ENCODE measurements around the gene UBAC2.

Gene UBAC2

DNA sequence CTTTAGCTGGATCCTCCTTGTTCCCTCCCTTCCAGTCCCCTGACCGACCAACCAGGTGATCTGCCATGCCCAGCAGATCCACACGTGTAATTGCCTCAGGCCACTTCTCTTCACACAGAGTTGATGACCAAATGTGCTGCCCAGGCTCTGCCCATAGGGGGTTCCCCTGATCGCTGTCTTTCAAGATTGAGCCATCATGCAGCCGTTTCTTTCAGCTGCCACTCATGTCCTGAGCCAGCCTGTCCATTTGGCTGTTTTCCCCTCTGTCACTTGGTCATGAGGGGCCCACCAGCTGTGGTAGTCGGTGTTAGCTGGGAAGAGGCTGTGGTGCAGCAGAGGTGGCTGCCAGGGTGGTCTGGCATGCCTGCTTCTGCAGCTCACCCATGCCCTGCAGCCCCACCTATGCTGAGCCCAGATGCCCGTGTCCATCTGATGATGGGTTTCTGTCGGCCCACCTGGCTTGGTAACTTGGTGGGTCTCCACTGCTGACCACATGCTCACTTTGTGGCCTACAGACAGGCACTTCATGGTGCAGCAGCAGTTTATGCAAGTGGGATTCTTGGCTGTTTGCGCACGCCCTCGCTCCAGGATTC is 142.2 kb downstream of the UBAC2 start:
- DNase-seq: no peak

DNA sequence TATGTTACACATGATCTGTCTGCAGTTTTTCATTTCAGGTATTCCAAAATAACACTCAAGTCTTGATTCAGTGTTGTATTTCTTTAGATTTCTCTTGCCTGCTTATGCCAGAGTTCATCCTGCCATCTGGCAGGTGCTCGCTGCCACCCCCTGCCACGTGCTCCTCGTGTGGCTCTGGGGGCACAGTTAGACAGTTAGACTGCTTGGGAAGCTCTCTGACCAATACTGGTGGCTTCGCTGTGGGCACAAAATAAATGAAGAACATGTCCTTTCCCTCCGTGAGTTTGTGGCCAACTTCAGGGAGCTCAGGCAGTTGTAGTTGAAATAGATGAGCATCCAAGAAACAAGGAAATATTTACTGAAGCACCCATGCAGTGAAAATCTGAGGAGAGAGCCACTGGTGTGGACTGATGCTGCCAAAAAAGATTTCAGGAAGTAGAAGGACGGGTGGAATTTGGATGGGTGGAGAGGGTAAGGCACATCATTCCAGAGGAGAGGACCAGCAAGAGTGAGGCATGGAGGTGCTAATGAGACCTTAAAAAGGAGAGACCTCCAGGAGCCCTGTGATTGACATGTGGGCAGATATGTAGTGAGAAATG is 144.1 kb downstream of the UBAC2 start:
- no peak for DNase-seq

DNA sequence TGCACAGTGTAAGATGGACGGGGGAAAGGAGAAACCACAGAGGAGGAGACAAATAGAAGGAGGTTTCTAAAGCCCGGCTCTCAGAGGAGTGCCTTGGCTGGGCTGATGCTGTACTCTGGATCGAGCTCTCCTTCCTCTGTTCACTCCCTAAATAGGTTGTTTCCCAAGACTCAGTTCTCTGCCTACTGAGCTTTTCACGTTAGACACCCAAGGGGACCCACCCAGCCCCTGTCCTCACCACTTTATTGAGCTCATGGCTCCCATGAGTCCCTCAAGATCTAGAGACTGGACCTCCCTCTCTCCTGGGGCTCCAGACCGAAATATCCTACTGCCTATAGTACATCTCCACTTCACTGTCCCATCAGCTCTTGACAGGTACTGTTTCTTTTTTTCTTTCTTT is 144.7 kb downstream of the UBAC2 start:
- DNase-seq: no peak

DNA sequence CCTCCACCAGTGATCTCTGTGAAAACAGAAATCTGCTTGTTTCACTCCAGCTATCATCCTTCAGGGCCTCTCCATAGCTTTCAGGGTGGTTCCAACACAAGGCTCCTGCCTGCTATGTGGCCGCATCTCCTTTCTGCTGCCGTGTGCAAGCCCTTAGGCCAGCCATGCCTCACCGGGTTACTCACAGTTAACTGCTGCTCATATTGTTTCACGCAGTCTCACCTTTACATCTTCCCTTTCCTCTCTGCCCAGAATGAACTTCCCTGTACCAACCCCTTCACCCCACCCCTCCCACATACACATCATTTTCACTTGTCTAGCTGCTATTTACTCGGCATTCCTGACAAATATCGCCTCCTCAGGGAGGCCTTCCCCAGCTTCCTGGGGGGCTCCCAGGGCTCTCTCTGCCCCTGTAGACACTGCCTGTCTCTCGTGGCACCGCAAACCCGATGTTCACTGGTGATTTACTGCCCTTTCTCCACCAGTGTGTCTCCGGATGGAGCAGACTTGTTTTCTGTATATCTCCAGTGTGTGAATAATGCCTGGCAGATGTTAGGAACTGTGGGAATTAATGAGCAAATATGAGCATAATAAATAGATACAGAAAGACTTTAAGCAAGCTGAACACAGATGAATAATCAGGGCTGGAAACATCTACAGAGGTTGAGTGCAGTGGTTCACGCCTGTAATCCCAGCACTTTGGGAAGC is 145.8 kb downstream of the UBAC2 start:
- no peak for DNase-seq

DNA sequence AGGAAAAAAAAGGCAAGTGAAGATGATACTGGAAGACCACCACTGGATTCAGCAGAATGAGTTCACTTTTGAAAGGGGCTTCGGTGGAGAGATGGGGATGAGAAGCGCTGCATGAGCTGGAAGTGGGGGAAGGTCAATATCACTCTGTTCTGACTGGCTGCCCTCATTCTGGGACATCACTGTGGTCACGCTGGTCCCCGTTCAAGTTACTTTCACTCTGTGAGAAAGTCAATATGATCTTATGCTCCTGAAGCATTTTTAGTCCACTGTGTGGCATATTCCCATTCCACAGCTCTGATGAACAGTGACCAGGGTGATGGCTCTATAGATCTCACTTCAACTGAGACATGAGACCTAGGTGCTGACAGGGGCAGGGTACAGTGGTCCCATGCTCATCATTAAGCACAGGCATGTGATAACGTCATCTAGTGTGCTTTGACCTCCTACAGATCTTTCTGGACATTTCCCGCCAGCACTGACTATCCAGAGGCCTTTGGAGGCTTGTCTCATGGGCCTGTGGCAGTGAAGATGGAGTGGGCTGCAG is 146.8 kb downstream of the UBAC2 start:
- DNase-seq: no peak

- DNase-seq: no peak
Measured at GRCh38 chr13:99347911-99348451, 147.3 kb downstream of the UBAC2 start.

DNA sequence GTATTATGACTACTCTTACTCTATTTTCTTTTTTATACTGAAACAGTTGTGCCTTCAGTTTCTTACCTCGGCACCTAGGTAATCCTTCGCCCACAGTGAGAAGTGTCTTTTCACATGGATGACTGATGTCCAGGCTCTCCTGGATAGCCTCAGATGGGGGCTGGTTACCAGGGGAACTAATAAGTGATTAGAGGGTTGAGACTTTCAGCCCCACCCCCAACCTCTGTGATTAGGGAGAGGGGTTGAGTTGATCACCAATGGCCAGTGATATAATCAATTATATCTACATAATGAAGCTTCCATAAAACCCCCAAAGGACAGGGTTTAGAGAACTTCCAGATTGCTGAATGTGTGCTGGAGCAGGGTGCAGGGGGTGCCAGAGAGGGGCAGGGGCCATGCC is 149.5 kb downstream of the UBAC2 start:
- DNase-seq: no peak

DNA sequence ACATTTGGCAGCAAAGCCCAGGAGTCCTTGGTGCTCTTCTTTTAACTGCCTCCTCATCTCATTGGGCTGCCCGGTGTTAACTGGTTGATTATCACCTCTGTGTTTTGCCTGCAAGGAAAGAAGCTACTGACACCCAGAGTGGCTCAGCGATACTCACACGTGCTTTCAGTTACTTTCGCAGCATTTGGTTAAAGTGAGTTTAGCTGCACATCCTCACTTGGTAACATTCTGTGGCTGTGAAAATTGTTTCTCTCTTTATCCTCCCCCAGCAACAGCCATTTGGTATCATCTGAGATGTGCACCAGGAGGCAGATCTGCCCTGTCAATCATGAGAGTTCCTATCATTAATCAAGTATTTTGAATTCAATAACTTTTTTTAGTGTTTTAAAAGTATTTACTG is 151.1 kb downstream of the UBAC2 start:
- DNase-seq: peak; percentile 43 to 76

- peak in 1 of 2 donors; percentile 50 for DNase-seq
Measured at GRCh38 chr13:99352351-99353245, 151.9 kb downstream of the UBAC2 start.

- no peak for DNase-seq
Measured at GRCh38 chr13:99353246-99353600, 152.6 kb downstream of the UBAC2 start.

DNA sequence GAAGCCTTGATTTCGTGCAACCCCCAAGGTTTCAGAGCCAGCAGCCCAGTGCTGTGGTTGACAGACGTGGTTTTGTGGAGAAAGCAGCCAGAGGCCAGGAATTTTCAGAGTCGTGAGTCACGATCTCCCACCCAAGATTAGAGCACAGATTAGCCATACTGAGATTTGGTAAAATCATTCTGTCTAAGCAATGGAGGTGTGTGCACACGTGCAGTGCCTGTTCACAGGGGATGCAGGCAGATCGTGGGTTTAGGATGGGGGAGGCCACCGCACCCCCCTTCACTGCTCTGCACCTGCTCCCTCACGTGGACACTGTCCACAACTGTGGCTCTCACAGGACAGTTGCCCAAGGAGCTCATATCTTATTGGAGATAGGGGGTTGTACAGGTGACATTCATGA is 153.2 kb downstream of the UBAC2 start:
- no peak for DNase-seq

- DNase-seq: peak in 1 of 2 donors; percentile 37
Measured at GRCh38 chr13:99354371-99354951, 153.8 kb downstream of the UBAC2 start.

GRCh38 chr13:99355267-99356011 is 154.8 kb downstream of the UBAC2 start:
- DNase-seq: peak in 1 of 2 donors; percentile 33

DNA sequence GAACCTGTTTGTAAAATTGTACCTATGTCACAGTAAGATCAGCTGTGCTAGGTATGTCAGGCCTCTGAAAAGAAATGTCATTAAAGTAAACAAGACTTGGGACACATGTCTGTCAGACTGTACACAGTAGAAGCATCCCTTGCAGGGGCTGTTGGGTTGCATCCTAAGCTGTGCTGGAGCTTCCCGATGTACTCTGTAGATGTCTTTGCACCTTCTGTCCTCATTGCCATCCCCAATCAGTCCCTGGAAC is 155.3 kb downstream of the UBAC2 start:
- DNase-seq: no peak

- DNase-seq: peak; percentile 82 to 93
Measured at GRCh38 chr13:99356262-99357091, 155.8 kb downstream of the UBAC2 start.

DNA sequence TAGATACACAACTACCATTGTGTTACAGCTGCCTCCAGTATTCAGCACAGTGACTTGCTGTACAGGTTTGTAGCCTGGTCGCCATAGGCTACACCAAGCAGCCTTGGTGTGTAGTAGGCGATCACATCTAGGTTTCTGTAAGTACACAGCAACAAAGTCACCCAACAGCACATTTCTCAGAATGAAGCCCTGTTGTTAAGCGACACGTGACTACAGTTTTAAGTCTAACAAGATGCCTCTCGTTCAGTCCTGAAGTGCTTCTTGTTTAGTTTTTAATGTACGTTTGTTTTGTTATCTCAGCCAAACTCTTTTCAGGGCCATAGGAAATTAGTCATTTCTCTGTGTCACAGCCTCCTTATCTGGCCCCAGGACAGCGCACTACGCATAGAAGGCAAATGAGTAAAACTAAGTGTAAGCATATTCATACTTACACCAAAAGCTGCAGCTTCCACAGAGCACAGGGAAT is 156.5 kb downstream of the UBAC2 start:
- DNase-seq: peak; percentile 62 to 69

DNA sequence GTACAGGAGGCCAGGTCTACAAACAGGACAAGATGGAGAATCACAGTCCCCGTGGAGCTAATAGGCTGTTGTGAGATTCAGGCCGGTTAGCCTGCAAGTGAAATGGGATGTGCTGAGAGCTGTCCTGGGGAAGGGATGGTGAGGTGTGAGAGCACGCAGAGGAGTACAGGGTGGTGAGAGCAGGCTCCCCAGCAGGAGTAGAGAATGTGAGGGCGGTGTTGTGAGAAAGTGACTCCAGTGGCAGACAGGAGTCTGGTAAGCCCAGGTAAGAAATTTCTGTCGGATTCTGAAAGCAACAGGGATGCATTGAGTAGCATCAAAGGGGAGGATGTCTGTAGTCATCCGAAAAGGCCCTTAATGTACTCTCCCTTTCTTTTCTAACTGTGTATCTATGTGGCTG is 157.3 kb downstream of the UBAC2 start:
- peak in 1 of 2 donors; percentile 49 for DNase-seq

DNA sequence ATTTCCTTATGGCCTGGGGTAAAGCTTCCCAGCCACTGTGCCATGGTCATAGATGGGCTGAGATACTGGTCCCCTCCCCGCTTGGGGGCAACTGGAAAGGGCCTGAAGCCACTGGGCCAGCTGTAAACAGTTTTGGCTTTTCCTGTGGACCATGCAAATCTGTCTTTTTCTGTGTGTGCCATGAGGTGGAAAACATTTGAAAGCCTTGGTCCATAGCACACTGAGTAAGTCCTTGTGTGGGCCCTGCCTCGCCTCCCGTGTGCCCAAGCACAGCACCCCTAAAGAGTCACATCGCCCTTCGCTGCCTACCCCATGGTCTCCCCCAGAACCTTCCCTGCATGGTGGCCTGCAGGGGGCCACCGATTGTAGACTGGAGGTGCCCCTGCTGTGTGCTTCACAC is 158.9 kb downstream of the UBAC2 start:
- DNase-seq: no peak

GRCh38 chr13:99360696-99361095 is 160.0 kb downstream of the UBAC2 start:
- no peak for DNase-seq

DNA sequence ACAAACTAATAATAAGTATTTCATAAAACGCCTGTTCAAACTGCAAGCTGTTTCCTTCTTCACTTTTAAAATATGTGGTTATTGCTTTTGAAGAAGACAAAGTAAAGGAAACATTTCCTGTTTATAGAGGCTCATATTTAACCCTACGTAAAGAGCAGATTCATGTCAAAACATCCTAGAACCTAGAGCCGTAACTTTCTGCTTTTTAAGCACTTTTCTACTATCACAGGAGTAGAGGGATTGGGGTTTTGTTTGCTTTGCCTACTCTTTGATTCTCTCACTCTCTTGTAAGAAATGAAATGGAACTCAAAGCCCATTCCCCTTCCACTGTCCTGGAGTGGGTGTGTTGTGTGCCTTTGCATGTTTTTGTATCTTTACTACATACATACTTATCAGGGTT is 160.5 kb downstream of the UBAC2 start:
- peak in 1 of 2 donors; percentile 55 for DNase-seq

GRCh38 chr13:99362362-99362761 is 161.7 kb downstream of the UBAC2 start:
- no peak for DNase-seq
